Measurements from ENCODE around the gene IMP4. TPM values are rescaled to one million over a fixed set of nuclear protein-coding genes. Genes with fewer than 3 reads are reported as not detected.

IMP4 gene
- total and polyA plus RNA-seq, 2 of the 13 experiments (the other 11 are each of a cell fraction or from before 2014, with no cell fraction given): 142 to 158 TPM

DNA sequence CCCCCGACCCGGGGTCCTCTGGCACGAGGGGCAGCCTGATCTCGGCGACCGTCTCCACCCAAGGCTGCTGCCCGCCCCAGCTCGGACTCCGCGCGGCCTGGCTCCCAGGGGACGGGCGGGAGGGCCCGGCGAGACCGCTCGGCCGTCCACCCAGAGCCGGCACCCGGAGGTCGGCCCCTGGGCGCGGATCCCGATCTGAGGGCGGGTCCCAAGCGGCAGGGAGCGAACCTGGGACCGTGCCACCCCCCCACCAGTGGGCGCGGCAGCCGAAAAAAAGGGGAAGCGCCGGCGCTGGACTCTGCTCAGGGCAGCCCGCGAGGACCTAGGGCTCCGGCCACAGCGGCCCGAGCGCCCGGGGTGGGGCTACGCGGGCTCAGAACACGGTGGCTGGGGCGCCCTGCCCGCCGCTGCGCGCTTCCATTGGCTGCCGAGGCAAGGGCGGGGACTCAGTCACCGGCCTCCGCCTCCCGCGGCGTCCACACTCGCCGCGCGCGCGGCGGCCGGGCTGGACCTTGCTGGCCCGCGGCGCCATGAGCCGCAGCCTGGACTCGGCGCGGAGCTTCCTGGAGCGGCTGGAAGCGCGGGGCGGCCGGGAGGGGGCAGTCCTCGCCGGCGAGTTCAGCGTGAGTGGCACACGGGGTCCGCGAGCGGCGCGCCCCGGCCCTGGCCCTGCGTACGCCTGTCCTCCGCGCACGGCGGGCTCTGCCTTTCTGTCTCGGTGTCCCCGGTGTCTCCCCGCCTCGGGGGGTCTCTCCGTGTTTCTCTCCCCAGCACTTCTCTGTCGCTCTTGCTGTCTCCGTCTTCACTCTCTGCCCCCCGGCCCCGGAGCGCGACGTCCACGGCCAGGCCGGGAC lies 13.1 kb downstream of the IMP4 start, which contains the start of gene PTPN18 (continued):
- TF ChIP-seq, protein P1, sequence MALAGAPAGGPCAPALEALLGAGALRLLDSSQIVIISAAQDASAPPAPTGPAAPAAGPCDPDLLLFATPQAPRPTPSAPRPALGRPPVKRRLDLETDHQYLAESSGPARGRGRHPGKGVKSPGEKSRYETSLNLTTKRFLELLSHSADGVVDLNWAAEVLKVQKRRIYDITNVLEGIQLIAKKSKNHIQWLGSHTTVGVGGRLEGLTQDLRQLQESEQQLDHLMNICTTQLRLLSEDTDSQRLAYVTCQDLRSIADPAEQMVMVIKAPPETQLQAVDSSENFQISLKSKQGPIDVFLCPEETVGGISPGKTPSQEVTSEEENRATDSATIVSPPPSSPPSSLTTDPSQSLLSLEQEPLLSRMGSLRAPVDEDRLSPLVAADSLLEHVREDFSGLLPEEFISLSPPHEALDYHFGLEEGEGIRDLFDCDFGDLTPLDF (CRISPR knock-in tag; IDR thresholded peaks at IDR 0.05): 0 out of 2 replicates have a peak, but pooled peaks have one; percentile 31
- TF ChIP-seq, protein P2, sequence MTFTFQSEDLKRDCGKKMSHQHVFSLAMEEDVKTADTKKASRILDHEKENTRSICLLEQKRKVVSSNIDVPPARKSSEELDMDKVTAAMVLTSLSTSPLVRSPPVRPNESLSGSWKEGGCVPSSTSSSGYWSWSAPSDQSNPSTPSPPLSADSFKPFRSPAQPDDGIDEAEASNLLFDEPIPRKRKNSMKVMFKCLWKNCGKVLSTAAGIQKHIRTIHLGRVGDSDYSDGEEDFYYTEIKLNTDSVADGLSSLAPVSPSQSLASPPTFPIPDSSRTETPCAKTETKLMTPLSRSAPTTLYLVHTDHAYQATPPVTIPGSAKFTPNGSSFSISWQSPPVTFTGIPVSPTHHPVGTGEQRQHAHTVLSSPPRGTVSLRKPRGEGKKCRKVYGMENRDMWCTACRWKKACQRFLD (CRISPR knock-in tag; IDR thresholded peaks at IDR 0.05; ENCODE audit: borderline replicate concordance): no peak
- TF ChIP-seq ZNF607 (CRISPR knock-in tag; IDR thresholded peaks at IDR 0.05; ENCODE audit: borderline replicate concordance) (peak; percentile 75; the same call in 1 of the 2 replicates), ZMYM3 (CRISPR knock-in tag; IDR thresholded peaks at IDR 0.05) (no peak), ZNF207 (IDR thresholded peaks at IDR 0.05; ENCODE audit: borderline replicate concordance) (no peak), EP300 (IDR thresholded peaks at IDR 0.05; ENCODE audit: low read depth in 2 of 2, low read length in 2 of 2) (peak in 1 of 2 experiments; percentile 12; a peak in 1 of 4 replicates), EP300 (CRISPR knock-in tag; IDR thresholded peaks at IDR 0.05; ENCODE audit: borderline replicate concordance) (no peak; the same call in 1 of the 2 replicates), CAMTA2 (CRISPR knock-in tag; IDR thresholded peaks at IDR 0.05; ENCODE audit: borderline replicate concordance) (no peak), ZNF660 (CRISPR knock-in tag; IDR thresholded peaks at IDR 0.05; ENCODE audit: borderline replicate concordance, low read depth) (no peak), ELF4 (CRISPR knock-in tag; IDR thresholded peaks at IDR 0.05; ENCODE audit: borderline replicate concordance) (no peak), ZNF772 (CRISPR knock-in tag; IDR thresholded peaks at IDR 0.05) (peak; percentile 80), ZFP82 (CRISPR knock-in tag; IDR thresholded peaks at IDR 0.05; ENCODE audit: borderline replicate concordance) (peak; percentile 92; the same call in 1 of the 2 replicates), ZNF121 (CRISPR knock-in tag; IDR thresholded peaks at IDR 0.05) (peak; percentile 64; the same call in 1 of the 2 replicates), PHF8 (CRISPR knock-in tag; IDR thresholded peaks at IDR 0.05) (peak; percentile 86), SMARCC2 (IDR thresholded peaks at IDR 0.05) (no peak), ZNF251 (CRISPR knock-in tag; IDR thresholded peaks at IDR 0.05) (0 out of 2 replicates have a peak, but pooled peaks have one; percentile 61), ZNF761 (CRISPR knock-in tag; conservative IDR thresholded peaks at IDR 0.05) (no peak; the same call in 1 of the 2 replicates), PHF20 (CRISPR knock-in tag; IDR thresholded peaks at IDR 0.05) (0 out of 2 replicates have a peak, but pooled peaks have one; percentile 50), FOXK2 (IDR thresholded peaks at IDR 0.05) (no peak)
- TF ChIP-seq, protein P3, sequence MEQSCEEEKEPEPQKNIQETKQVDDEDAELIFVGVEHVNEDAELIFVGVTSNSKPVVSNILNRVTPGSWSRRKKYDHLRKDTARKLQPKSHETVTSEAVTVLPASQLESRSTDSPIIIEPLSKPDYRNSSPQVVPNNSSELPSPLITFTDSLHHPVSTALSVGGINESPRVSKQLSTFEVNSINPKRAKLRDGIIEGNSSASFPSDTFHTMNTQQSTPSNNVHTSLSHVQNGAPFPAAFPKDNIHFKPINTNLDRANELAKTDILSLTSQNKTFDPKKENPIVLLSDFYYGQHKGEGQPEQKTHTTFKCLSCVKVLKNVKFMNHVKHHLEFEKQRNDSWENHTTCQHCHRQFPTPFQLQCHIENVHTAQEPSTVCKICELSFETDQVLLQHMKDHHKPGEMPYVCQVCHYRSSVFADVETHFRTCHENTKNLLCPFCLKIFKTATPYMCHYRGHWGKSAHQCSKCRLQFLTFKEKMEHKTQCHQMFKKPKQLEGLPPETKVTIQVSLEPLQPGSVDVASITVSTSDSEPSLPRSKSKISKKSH (CRISPR knock-in tag; IDR thresholded peaks at IDR 0.05; ENCODE audit: borderline replicate concordance): no peak
- TF ChIP-seq, protein P4, sequence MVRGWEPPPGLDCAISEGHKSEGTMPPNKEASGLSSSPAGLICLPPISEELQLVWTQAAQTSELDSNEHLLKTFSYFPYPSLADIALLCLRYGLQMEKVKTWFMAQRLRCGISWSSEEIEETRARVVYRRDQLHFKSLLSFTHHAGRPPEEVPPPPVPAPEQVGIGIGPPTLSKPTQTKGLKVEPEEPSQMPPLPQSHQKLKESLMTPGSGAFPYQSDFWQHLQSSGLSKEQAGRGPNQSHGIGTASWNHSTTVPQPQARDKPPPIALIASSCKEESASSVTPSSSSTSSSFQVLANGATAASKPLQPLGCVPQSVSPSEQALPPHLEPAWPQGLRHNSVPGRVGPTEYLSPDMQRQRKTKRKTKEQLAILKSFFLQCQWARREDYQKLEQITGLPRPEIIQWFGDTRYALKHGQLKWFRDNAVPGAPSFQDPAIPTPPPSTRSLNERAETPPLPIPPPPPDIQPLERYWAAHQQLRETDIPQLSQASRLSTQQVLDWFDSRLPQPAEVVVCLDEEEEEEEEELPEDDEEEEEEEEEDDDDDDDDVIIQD (CRISPR knock-in tag; IDR thresholded peaks at IDR 0.05; ENCODE audit: low read depth): 0 out of 2 replicates have a peak, but pooled peaks have one; percentile 17
- TF ChIP-seq, protein P5, sequence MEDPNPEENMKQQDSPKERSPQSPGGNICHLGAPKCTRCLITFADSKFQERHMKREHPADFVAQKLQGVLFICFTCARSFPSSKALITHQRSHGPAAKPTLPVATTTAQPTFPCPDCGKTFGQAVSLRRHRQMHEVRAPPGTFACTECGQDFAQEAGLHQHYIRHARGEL (CRISPR knock-in tag; IDR thresholded peaks at IDR 0.05): no peak
- TF ChIP-seq, protein P6, sequence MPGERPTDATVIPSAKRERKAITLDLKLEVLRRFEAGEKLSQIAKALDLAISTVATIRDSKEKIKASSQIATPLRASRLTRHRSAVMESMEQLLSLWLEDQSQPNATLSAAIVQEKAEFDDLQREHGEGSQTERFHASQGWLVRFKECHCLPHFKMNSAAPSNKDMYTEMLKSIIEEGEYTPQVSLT (CRISPR knock-in tag; IDR thresholded peaks at IDR 0.05; ENCODE audit: borderline replicate concordance, low read depth): no peak; the same call in 1 of the 2 replicates
